ENCODE data around the gene ABCA13.

DNA sequence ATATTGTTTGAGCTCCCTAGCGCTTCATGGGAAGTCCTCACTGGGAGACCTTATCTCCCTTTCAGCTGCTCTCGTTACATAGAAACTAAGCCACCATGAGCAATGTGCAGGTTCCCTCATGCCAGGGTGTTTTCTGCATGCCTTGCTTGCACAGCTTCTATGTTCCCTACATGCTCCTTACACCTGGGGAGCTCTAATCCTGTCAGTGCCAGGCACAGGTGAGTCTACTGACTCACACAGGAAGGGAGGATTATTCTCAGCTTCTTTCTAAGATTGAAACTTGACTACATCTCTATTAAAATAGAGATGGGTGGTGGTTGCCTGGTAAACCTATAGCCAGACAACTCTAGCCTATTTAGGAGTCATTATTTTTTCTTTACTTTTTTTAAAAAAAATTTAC is 377.4 kb downstream of the ABCA13 start:
- no peak for TF ChIP-seq EZH2phosphoT487 (IDR thresholded peaks at IDR 0.05; ENCODE audit: insufficient read depth, low read depth)
- no peak for TF ChIP-seq EZH2 (IDR thresholded peaks at IDR 0.05; ENCODE audit: insufficient read depth, poor library complexity, severe bottlenecking)

All from GM23248 (cell line).